ENCODE data around the gene OPN5.
"Not testable (repeated sequence)": the region's sequence is repeated elsewhere in the genome, so short reads cannot be mapped to it uniquely, and the experiment has no call there.

OPN5 gene

GRCh38 chr6:47781732-47782131, at the start of gene OPN5:
Gene OPN5 (plus strand): TSS chr6:47782032. CDS start chr6:47782067, 35 bp downstream.
- no peak for DNase-seq (ENCODE audit: insufficient read length, low spot score)
- no peak for FAIRE-seq

GRCh38 chr6:47733879-47734558, 47.8 kb upstream of the OPN5 start:
- no peak for FAIRE-seq

GRCh38 chr6:47734831-47735481, 46.9 kb upstream of the OPN5 start:
- DNase-seq (ENCODE audit: insufficient read length, low spot score) (no peak), FAIRE-seq (no peak)

More at GRCh38 chr6:47733879-47734558, 47.8 kb upstream of the OPN5 start:
- peak; percentile 10 for DNase-seq (ENCODE audit: insufficient read length, low spot score)

- DNase-seq (ENCODE audit: insufficient read length, low spot score) = no peak
- no peak for FAIRE-seq
Observed at GRCh38 chr6:47736083-47736700, 45.6 kb upstream of the OPN5 start.

GRCh38 chr6:47737406-47737805, 44.4 kb upstream of the OPN5 start:
- FAIRE-seq (no peak), DNase-seq (ENCODE audit: insufficient read length, low spot score) (no peak)

- FAIRE-seq (no peak), DNase-seq (ENCODE audit: insufficient read length, low spot score) (no peak)
Observed at GRCh38 chr6:47740714-47741113, 41.1 kb upstream of the OPN5 start.

- FAIRE-seq (no peak), DNase-seq (ENCODE audit: insufficient read length, low spot score) (no peak)
Observed at GRCh38 chr6:47741807-47742206, 40.0 kb upstream of the OPN5 start.

- FAIRE-seq (no peak), DNase-seq (ENCODE audit: insufficient read length, low spot score) (no peak)
Observed at GRCh38 chr6:47743744-47744143, 38.1 kb upstream of the OPN5 start.

- DNase-seq (ENCODE audit: insufficient read length, low spot score); FAIRE-seq: not testable (repeated sequence)
Observed at GRCh38 chr6:47745269-47745668, 36.6 kb upstream of the OPN5 start.

GRCh38 chr6:47749757-47750156, 32.1 kb upstream of the OPN5 start:
- peak; percentile 8 for DNase-seq (ENCODE audit: insufficient read length, low spot score)
- FAIRE-seq = no peak

GRCh38 chr6:47752801-47753200, 29.0 kb upstream of the OPN5 start:
- DNase-seq (ENCODE audit: insufficient read length, low spot score) (no peak), FAIRE-seq (no peak)

GRCh38 chr6:47759364-47759763, 22.5 kb upstream of the OPN5 start:
- no peak for FAIRE-seq

GRCh38 chr6:47762502-47762901, 19.3 kb upstream of the OPN5 start:
- FAIRE-seq = no peak

More at GRCh38 chr6:47759364-47759763, 22.5 kb upstream of the OPN5 start:
- no peak for DNase-seq (ENCODE audit: insufficient read length, low spot score)

GRCh38 chr6:47766445-47766844, 15.4 kb upstream of the OPN5 start:
- FAIRE-seq (no peak), DNase-seq (ENCODE audit: insufficient read length, low spot score) (no peak)

More at GRCh38 chr6:47762502-47762901, 19.3 kb upstream of the OPN5 start:
- no peak for DNase-seq (ENCODE audit: insufficient read length, low spot score)

- DNase-seq (ENCODE audit: insufficient read length, low spot score) (no peak), FAIRE-seq (no peak)
Observed at GRCh38 chr6:47767102-47767501, 14.7 kb upstream of the OPN5 start.

GRCh38 chr6:47769982-47770381, 11.8 kb upstream of the OPN5 start:
- no peak for FAIRE-seq
- DNase-seq (ENCODE audit: insufficient read length, low spot score) = no peak

- DNase-seq (ENCODE audit: insufficient read length, low spot score) (no peak), FAIRE-seq (no peak)
Observed at GRCh38 chr6:47772359-47772758, 9.5 kb upstream of the OPN5 start.

GRCh38 chr6:47773005-47773404, 8.8 kb upstream of the OPN5 start:
- FAIRE-seq (no peak), DNase-seq (ENCODE audit: insufficient read length, low spot score) (no peak)

GRCh38 chr6:47780510-47781356, 1.1 kb upstream of the OPN5 start:
- peak; percentile 53 for DNase-seq (ENCODE audit: insufficient read length, low spot score)
- FAIRE-seq = peak; percentile 89

GRCh38 chr6:47785182-47785581, 3.4 kb downstream of the OPN5 start:
- FAIRE-seq (no peak), DNase-seq (ENCODE audit: insufficient read length, low spot score) (no peak)
